HG02970 (cell line): Measurements from ENCODE around the gene SERPINB6.
"Not testable (repeated sequence)": the region's sequence is repeated elsewhere in the genome, so short reads cannot be mapped to it uniquely, and the experiment has no call there.

Source experiments
- ATAC-seq: cut with Tn5 transposase; IDR thresholded peaks from one replicate; pipeline ENCODE4 v1.9.1; 2021; ENCODE audit warnings: mild to moderate bottlenecking, moderate library complexity, moderate number of reproducible peaks; ENCODE audit not compliant: unreplicated experiment, low FRiP score

Gene SERPINB6

GRCh38 chr6:2977799-2978590 lies 6.6 kb upstream of the SERPINB6 start:
- ATAC-seq, result no peak

GRCh38 chr6:2977290-2977689 lies 5.9 kb upstream of the SERPINB6 start:
- no peak for ATAC-seq

GRCh38 chr6:2976571-2977085 lies 5.3 kb upstream of the SERPINB6 start:
- ATAC-seq, result no peak

GRCh38 chr6:2976060-2976459 lies 4.7 kb upstream of the SERPINB6 start:
- no peak for ATAC-seq

GRCh38 chr6:2973676-2974075 lies 2.3 kb upstream of the SERPINB6 start:
- ATAC-seq, result no peak

- ATAC-seq, result not testable (repeated sequence)
Observed at GRCh38 chr6:2973180-2973579, 1.8 kb upstream of the SERPINB6 start.

- ATAC-seq, result not testable (repeated sequence)
Observed at GRCh38 chr6:2972685-2973084, 1.3 kb upstream of the SERPINB6 start.

- not testable (repeated sequence) for ATAC-seq
Observed at GRCh38 chr6:2972219-2972487, 786 bp upstream of the SERPINB6 start.

GRCh38 chr6:2970753-2971419 lies 481 bp downstream of the SERPINB6 start:
- no peak for ATAC-seq

GRCh38 chr6:2970034-2970685 lies 1.2 kb downstream of the SERPINB6 start:
- no peak for ATAC-seq

- ATAC-seq, result no peak
Observed at GRCh38 chr6:2969549-2969948, 1.8 kb downstream of the SERPINB6 start.

- ATAC-seq, result no peak
Observed at GRCh38 chr6:2968600-2969135, 2.7 kb downstream of the SERPINB6 start.

GRCh38 chr6:2967936-2968335 lies 3.4 kb downstream of the SERPINB6 start:
- ATAC-seq, result no peak

- ATAC-seq, result no peak
Observed at GRCh38 chr6:2966347-2966746, 5.0 kb downstream of the SERPINB6 start.

- no peak for ATAC-seq
Observed at GRCh38 chr6:2964793-2965505, 6.4 kb downstream of the SERPINB6 start.

GRCh38 chr6:2963756-2964155 lies 7.6 kb downstream of the SERPINB6 start:
- no peak for ATAC-seq

GRCh38 chr6:2962636-2963035 lies 8.7 kb downstream of the SERPINB6 start:
- ATAC-seq, result no peak

- no peak for ATAC-seq
Observed at GRCh38 chr6:2962004-2962403, 9.4 kb downstream of the SERPINB6 start.

GRCh38 chr6:2961506-2961905 lies 9.9 kb downstream of the SERPINB6 start:
- ATAC-seq, result no peak

GRCh38 chr6:2960935-2961334 lies 10.4 kb downstream of the SERPINB6 start:
- no peak for ATAC-seq
